GM12878 (cell line): ENCODE data around the gene ACCSL. TPM values are rescaled to one million over a fixed set of nuclear protein-coding genes. Genes with fewer than 3 reads are reported as not detected.

ENCODE experiments used
- ATAC-seq: fragments of 200-7000 bp; cut with Tn5 transposase; 3 replicates; pipeline ENCODE4 v1.9.1; 2020; ENCODE audit warnings: mild to moderate bottlenecking, moderate library complexity
- BruUV-seq: library from RNA; stranded (reverse); fragments of 400-500 nt; replicated peaks from 2 replicates; lab custom pipeline; 2021; lab: Mats Ljungman, UMichigan
- CTCF ChIA-PET: fragments of 300-600 bp; sonication (Branson Sonifier 250); formaldehyde crosslinking; extraction: SDS; loops from one replicate; lab custom pipeline; 2021; ENCODE audit warnings: inconsistent platforms; lab: Yijun Ruan, JAX
- POLR2A ChIA-PET: fragments of 350-600 bp; formaldehyde crosslinking; extraction: SDS; loops from one replicate; lab custom pipeline; 2021; ENCODE audit warnings: inconsistent platforms; lab: Charles Lee
- RAD21 ChIA-PET: fragments of 300-600 bp; sonication (Branson Sonifier 250); formaldehyde crosslinking; loops from one replicate; lab custom pipeline; 2023; ENCODE audit warnings: antibody characterized with exemption; ENCODE audit not compliant: unreplicated experiment; lab: Charles Lee
- SMC1A ChIA-PET: fragments of 300-600 bp; sonication (Branson Sonifier 250); formaldehyde crosslinking; loops from one replicate; lab custom pipeline; 2023; ENCODE audit not compliant: unreplicated experiment, uncharacterized antibody; lab: Charles Lee
- DNase-seq: peaks from one replicate; pipeline ENCODE4 v3.0.0-alpha.2; 2011; ENCODE audit warnings: low read depth, low spot score
- FAIRE-seq: peaks from 3 replicates; lab custom pipeline; 2011; peaks lifted over from hg19 to GRCh38; lab: Jason Lieb, UNC
- H2AFZ ChIP-seq: 2 replicates; pipeline ENCODE4 v1.6.0; 2011; ENCODE audit warnings: low read depth, low read length, control low read depth; ENCODE audit not compliant: control insufficient read depth
- H3K27ac ChIP-seq: 2 replicates; pipeline ENCODE4 v1.5.1; 2011; ENCODE audit warnings: control low read depth; ENCODE audit not compliant: control insufficient read depth, insufficient read depth
- H3K27me3 ChIP-seq, 2 experiments: replicated peaks in 1 of 2; 2 replicates each; pipeline versions ENCODE4 v1.6.0 to v1.6.1; 2011; ENCODE audit warnings: low read length in 1 of 2; ENCODE audit not compliant: control insufficient read depth in 2 of 2, insufficient read depth in 2 of 2
- H3K36me3 ChIP-seq, 2 experiments: 2 replicates each; pipeline ENCODE4 v1.5.1; 2011; ENCODE audit warnings: low read length in 1 of 2; ENCODE audit not compliant: control insufficient read depth in 2 of 2, insufficient read depth in 2 of 2
- H3K4me1 ChIP-seq: 2 replicates; pipeline ENCODE4 v1.6.1; 2011; ENCODE audit warnings: mild to moderate bottlenecking, low read length, moderate library complexity, mixed read lengths; ENCODE audit not compliant: control insufficient read depth, insufficient read depth
- H3K4me2 ChIP-seq: 2 replicates; pipeline ENCODE4 v1.6.0; 2011; ENCODE audit warnings: control low read depth; ENCODE audit not compliant: control insufficient read depth, insufficient read depth
- H3K4me3 ChIP-seq: fragments of 200-600 bp; sonication (generic); 2 replicates; pipeline ENCODE4 v1.5.1; 2016
- H3K79me2 ChIP-seq: 2 replicates; pipeline ENCODE4 v1.6.0; 2011; ENCODE audit warnings: low read length; ENCODE audit not compliant: control insufficient read depth, insufficient read depth
- H3K9ac ChIP-seq: 2 replicates; pipeline ENCODE4 v1.8.0; 2011; ENCODE audit warnings: low read length, control low read depth, mixed read lengths; ENCODE audit not compliant: control insufficient read depth, insufficient read depth
- H3K9me3 ChIP-seq: replicated peaks from 3 replicates; pipeline ENCODE4 v1.5.1; 2011; ENCODE audit warnings: mild to moderate bottlenecking, low read length; ENCODE audit not compliant: control insufficient read depth, insufficient read depth
- H4K20me1 ChIP-seq: 2 replicates; pipeline ENCODE4 v1.6.0; 2011; ENCODE audit not compliant: control insufficient read depth, insufficient read depth
- CHD2 ChIP-seq: IDR thresholded peaks from 2 replicates; pipeline ENCODE4 v1.6.1; 2011; ENCODE audit warnings: low read depth, low read length, improper control_type of control experiment, borderline replicate concordance
- KAT2A ChIP-seq: conservative IDR thresholded peaks from 2 replicates; pipeline ENCODE4 v1.6.1; 2011; ENCODE audit warnings: low read depth, low read length; ENCODE audit not compliant: control insufficient read depth
- KLF5 ChIP-seq: fragments of 450-650 bp; IDR thresholded peaks from 2 replicates; pipeline ENCODE4 v1.6.1; 2014; ENCODE audit warnings: mild to moderate bottlenecking; ENCODE audit not compliant: partially characterized antibody
- MTA3 ChIP-seq: IDR thresholded peaks from 2 replicates; pipeline ENCODE4 v1.6.1; 2012; ENCODE audit warnings: low read length, inconsistent platforms, borderline replicate concordance
- NFIC ChIP-seq: IDR thresholded peaks from 2 replicates; pipeline ENCODE4 v1.6.1; 2012; ENCODE audit warnings: low read depth, mild to moderate bottlenecking, inconsistent platforms, low read length, moderate library complexity
- NFYB ChIP-seq: IDR thresholded peaks from 2 replicates; pipeline ENCODE4 v1.6.1; 2011; ENCODE audit warnings: low read depth, mild to moderate bottlenecking, low read length, improper control_type of control experiment, moderate library complexity; ENCODE audit not compliant: insufficient read depth
- SRF ChIP-seq, 2 experiments: IDR thresholded peaks; 2 replicates each; pipeline ENCODE4 v1.6.1; 2011; ENCODE audit warnings: low read depth in 2 of 2, low read length in 2 of 2, mild to moderate bottlenecking in 1 of 2, moderate library complexity in 1 of 2
- STAT1 ChIP-seq: fragments of 450-650 bp; conservative IDR thresholded peaks from 2 replicates; pipeline ENCODE4 v1.6.1; 2014; ENCODE audit warnings: antibody characterized with exemption, mild to moderate bottlenecking
- TBL1XR1 ChIP-seq: IDR thresholded peaks from 2 replicates; pipeline ENCODE4 v1.6.1; 2012; ENCODE audit warnings: low read depth, low read length, improper control_type of control experiment
- ZBED1 ChIP-seq: IDR thresholded peaks from 2 replicates; pipeline ENCODE4 v1.6.1; 2016; ENCODE audit warnings: borderline replicate concordance
- ZNF24 ChIP-seq: fragments of 450-650 bp; IDR thresholded peaks from 2 replicates; pipeline ENCODE4 v1.6.1; 2017; ENCODE audit warnings: antibody characterized with exemption, mild to moderate bottlenecking
- WGBS: methylation state at CpG from one replicate; pipeline ENCODE4 v1.1.6; 2016; ENCODE audit warnings: low lambda C conversion rate; ENCODE audit not compliant: insufficient replicate concordance, insufficient coverage; ENCODE audit errors: missing lambda C conversion rate; 5-methylcytosine and 5-hydroxymethylcytosine counted together
- in situ Hi-C: fragments of 300-500 bp; cut with MboI; formaldehyde crosslinking; loops from 9 replicates; pipeline ENCODE4 v1.14.3; 2018; ENCODE audit warnings: mixed read lengths
- intact Hi-C: fragments of 100-400 bp; cut with micrococcal nuclease; formaldehyde crosslinking; loops from one replicate; pipeline ENCODE4 v1.14.2; 2022; ENCODE audit not compliant: unreplicated experiment
- polyA plus RNA-seq, 11 experiments: library from polyadenylated mRNA; depleted of rRNA in 4 of 11; unstranded in 6 of 11; stranded (reverse) in 5 of 11; fragments of >200 nt; fragmentation: Nextera tagmentation in 4 of 11; fragmentation: Illumina TruSeq in 1 of 11; extraction: Ambion mirVana in 4 of 11; extraction: Trizol in 1 of 11; gene quantifications; 1 replicate in 1 of 11; 2 replicates in 10 of 11; pipeline versions ENCODE4 v1.2.1 to v1.2.3, GENCODE V29; 2011 to 2016; ENCODE audit warnings: inconsistent platforms in 2 of 11, missing spikeins in 2 of 11, low read depth in 1 of 11
- total RNA-seq, 4 experiments: library from RNA; depleted of rRNA in 3 of 4; stranded (reverse); fragments of >200 nt in 3 of 4; fragmentation: Illumina TruSeq in 1 of 4; extraction: Trizol in 1 of 4; gene quantifications; 2 replicates each; pipeline versions ENCODE4 v1.2.1 to v1.2.3, GENCODE V29; 2013 to 2021

The ACCSL gene
- total and polyA plus RNA-seq, 10 of the 15 experiments (the other 5 are each of a cell fraction or from before 2014, with no cell fraction given) = 0.15 TPM; not detected in 9

DNA sequence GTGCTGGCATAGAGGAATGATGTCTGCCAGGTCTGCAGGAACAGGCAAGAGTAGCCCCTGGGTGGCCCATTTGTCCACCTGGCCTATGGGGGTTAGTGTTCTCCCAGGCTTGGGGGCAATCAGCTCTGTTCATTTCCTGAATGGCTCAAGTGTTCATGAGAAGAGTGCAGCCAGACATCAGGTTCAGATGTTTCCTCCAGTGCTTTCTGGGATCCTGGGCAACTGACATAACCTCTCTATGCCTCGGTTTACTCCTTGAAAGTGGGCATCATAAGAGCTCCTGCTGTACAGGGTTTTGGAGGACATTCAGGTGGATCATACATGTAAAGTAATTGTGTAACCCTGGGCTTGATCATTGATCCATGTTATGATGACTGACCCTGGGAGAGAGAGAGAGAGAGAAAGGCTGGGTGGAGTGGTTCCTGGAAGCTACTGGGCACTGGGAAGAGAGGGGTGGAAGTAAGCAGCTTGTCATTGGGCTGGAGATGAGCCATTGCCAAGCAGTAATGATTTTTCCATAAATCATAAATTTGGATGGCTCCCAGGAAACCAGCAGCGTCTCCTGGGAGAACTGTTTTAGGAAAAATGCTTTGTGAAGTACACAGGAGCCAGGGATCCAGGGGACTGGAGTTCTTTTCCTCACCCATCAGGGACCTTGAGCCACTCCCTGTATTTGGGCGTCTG is 30.2 kb upstream of the ACCSL start:
- SMC1A ChIA-PET = no interaction called here
- H3K27ac ChIP-seq = no peak overlapping the region
- FAIRE-seq (no peak), ATAC-seq (no peak), DNase-seq (no peak)
- H3K27me3 ChIP-seq = no peaks in the 10 kb centered on the region
- H4K20me1 ChIP-seq = no peaks in the 10 kb centered on the region
- POLR2A ChIA-PET = no interaction called here
- TF ChIP-seq NFYB = no peak
- TF ChIP-seq TBL1XR1 = no peak
- TF ChIP-seq ZNF24 = no peak
- no peak for TF ChIP-seq SRF (IDR thresholded peaks at IDR 0.05; ENCODE audit: low read depth in 2 of 2, low read length in 2 of 2)
- TF ChIP-seq ZBED1 = no peak
- no peak for TF ChIP-seq MTA3
- TF ChIP-seq KLF5 = no peak
- TF ChIP-seq CHD2 = no peak
- TF ChIP-seq STAT1 = no peak
- no peak for TF ChIP-seq KAT2A
- no peak for TF ChIP-seq NFIC
- in situ Hi-C loops = no loop called here
- no peak overlapping the region for H3K4me3 ChIP-seq
- H3K79me2 ChIP-seq = no peaks in the 10 kb centered on the region
- no TSS peak for BruUV-seq
- no peak overlapping the region for H3K4me2 ChIP-seq
- H3K9ac ChIP-seq = no peak overlapping the region
- no peaks in the 10 kb centered on the region for H3K4me1 ChIP-seq
- CTCF ChIA-PET = no interaction called here
- 8% methylated on average over 3 of the region's 3 CpGs for WGBS
- no peaks in the 10 kb centered on the region for H3K36me3 ChIP-seq
- intact Hi-C loops = no loop called here
- no peak overlapping the region for H2AFZ ChIP-seq
- RAD21 ChIA-PET = no interaction called here
- no peaks in the 10 kb centered on the region for H3K9me3 ChIP-seq
